GM12892 (cell line): ENCODE data around the gene FAM222A.

Experiments used
- POLR2A ChIP-seq: IDR thresholded peaks from 2 replicates; pipeline ENCODE4 v1.6.1; 2011; ENCODE audit warnings: low read depth, low read length, control low read depth
- POLR2AphosphoS5 ChIP-seq: IDR thresholded peaks from 2 replicates; pipeline ENCODE4 v1.6.1; 2011; ENCODE audit warnings: low read depth, low read length, control low read depth
- TAF1 ChIP-seq: IDR thresholded peaks from 2 replicates; pipeline ENCODE4 v1.6.1; 2011; ENCODE audit warnings: low read depth, mild to moderate bottlenecking, control low read depth, low read length, borderline replicate concordance

- no peak for TF ChIP-seq POLR2A
- TF ChIP-seq TAF1 = no peak
- no peak for TF ChIP-seq POLR2AphosphoS5
Observed at GRCh38 chr12:109775172-109775881, 61.7 kb downstream of the FAM222A start.
